ENCODE results near the gene DLG5.
"Not testable (repeated sequence)": the region's sequence is repeated elsewhere in the genome, so short reads cannot be mapped to it uniquely, and the experiment has no call there.

The DLG5 gene

GRCh38 chr10:77770868-77771175 is 155.7 kb downstream of the DLG5 start:
- no peak overlapping the region for H3K4me3 ChIP-seq (ENCODE audit: low read depth, low read length)
- no peak for DNase-seq (ENCODE audit: low read depth)
- no peak for TF ChIP-seq CTCF (IDR thresholded peaks at IDR 0.05; ENCODE audit: low read depth, low read length, missing control alignments)

- DNase-seq (ENCODE audit: low read depth), result no peak
- TF ChIP-seq CTCF (IDR thresholded peaks at IDR 0.05; ENCODE audit: low read depth, low read length, missing control alignments), result no peak
- no peak overlapping the region for H3K4me3 ChIP-seq (ENCODE audit: low read depth, low read length)
Measured at GRCh38 chr10:77770081-77770867, 156.3 kb downstream of the DLG5 start.

- H3K4me3 ChIP-seq (ENCODE audit: low read depth, low read length), result no peak overlapping the region
- DNase-seq (ENCODE audit: low read depth), result no peak
- no peak for TF ChIP-seq CTCF (IDR thresholded peaks at IDR 0.05; ENCODE audit: low read depth, low read length, missing control alignments)
Measured at GRCh38 chr10:77768039-77768438, 158.5 kb downstream of the DLG5 start.

- no peak overlapping the region for H3K4me3 ChIP-seq (ENCODE audit: low read depth, low read length)
- no peak for TF ChIP-seq CTCF (IDR thresholded peaks at IDR 0.05; ENCODE audit: low read depth, low read length, missing control alignments)
- no peak for DNase-seq (ENCODE audit: low read depth)
Measured at GRCh38 chr10:77763453-77764430, 162.8 kb downstream of the DLG5 start.

GRCh38 chr10:77758406-77758805 is 168.1 kb downstream of the DLG5 start:
- not testable (repeated sequence) for DNase-seq (ENCODE audit: low read depth); H3K4me3 ChIP-seq (ENCODE audit: low read depth, low read length)

- H3K4me3 ChIP-seq (ENCODE audit: low read depth, low read length), result no peak overlapping the region
- peak; percentile 67 for TF ChIP-seq CTCF (IDR thresholded peaks at IDR 0.05; ENCODE audit: low read depth, low read length, missing control alignments)
- DNase-seq (ENCODE audit: low read depth), result no peak
Measured at GRCh38 chr10:77756319-77757232, 170.0 kb downstream of the DLG5 start.
